ENCODE data around the gene ZBTB32. TPM values are rescaled to one million over a fixed set of nuclear protein-coding genes. Genes with fewer than 3 reads are reported as not detected.
A peak's percentile ranks its signal among the peaks of the same experiment; 100 is the strongest.

The ZBTB32 gene
- total RNA-seq, 1 donor from 2014 or later: not detected

DNA sequence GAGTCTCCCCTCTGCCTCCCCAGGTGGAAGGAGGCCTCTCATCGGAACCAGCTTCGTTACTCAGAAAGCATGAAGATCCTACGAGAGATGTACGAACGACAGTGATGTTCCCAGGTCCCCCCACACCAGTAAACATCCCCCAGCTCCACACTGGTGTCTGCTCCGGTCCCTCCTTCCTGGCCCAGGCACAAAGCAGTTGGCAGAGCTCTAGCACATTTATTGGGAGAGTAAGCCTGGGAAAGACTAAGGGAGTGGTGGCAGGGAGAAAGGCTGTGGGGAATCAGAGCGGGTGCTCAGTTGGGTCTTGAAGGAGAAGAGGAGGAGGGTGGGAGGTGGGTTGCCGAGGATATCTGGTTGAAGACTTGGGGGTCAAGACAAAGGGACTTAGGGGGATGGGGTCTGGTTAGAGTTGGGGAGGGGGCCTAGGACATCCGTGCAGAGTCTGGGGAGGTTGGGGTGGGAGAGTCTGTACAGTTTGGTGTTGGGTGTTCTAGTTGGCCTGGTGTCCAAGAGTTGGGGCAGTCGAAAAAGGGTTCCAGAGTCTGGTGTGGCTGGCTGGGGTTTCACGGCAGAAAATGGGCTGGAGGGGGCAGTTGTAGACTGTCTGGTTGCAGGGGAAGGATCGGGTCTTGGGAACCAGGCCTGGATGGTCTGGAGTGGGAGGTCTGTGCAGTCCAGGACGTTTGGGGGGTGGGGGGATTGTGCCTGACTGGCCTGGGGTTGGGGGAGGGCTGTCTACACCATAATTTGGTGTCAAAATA, 50.2 kb downstream of the ZBTB32 start:
- DNase-seq (ENCODE audit: low read depth): no peak
- TF ChIP-seq, protein P1, sequence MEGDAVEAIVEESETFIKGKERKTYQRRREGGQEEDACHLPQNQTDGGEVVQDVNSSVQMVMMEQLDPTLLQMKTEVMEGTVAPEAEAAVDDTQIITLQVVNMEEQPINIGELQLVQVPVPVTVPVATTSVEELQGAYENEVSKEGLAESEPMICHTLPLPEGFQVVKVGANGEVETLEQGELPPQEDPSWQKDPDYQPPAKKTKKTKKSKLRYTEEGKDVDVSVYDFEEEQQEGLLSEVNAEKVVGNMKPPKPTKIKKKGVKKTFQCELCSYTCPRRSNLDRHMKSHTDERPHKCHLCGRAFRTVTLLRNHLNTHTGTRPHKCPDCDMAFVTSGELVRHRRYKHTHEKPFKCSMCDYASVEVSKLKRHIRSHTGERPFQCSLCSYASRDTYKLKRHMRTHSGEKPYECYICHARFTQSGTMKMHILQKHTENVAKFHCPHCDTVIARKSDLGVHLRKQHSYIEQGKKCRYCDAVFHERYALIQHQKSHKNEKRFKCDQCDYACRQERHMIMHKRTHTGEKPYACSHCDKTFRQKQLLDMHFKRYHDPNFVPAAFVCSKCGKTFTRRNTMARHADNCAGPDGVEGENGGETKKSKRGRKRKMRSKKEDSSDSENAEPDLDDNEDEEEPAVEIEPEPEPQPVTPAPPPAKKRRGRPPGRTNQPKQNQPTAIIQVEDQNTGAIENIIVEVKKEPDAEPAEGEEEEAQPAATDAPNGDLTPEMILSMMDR (conservative IDR thresholded peaks at IDR 0.05; ENCODE audit: low read depth, low read length): no peak

DNA sequence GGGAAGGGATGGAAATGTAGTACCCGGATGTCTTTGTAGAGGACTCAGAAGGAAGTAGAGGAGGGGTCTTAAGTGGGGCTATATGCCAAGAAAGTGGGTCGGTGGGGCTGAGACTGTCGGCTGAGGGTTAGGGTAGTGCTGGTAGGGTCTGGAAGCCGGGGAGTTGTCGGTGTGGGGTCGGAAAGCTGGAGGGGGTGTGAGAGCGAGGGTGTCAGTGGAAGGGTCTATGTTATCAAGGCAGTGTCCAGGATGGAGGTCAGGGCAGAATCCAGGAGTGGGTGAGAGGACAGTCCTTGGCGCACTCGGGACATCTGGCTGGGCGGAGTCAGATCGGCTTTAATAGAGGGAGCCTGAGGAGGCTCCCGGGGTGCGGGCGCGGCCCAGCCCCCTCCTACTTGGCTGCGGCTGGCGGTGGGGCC, 50.8 kb downstream of the ZBTB32 start:
- H3K4me3 ChIP-seq (ENCODE audit: low read depth, low read length): no peak overlapping the region
- TF ChIP-seq, protein P1 (conservative IDR thresholded peaks at IDR 0.05; ENCODE audit: low read depth, low read length): no peak
- DNase-seq (ENCODE audit: low read depth): no peak

More for the DNA sequence above, 50.2 kb downstream of the ZBTB32 start:
- H3K4me3 ChIP-seq (ENCODE audit: low read depth, low read length): no peak overlapping the region

DNA sequence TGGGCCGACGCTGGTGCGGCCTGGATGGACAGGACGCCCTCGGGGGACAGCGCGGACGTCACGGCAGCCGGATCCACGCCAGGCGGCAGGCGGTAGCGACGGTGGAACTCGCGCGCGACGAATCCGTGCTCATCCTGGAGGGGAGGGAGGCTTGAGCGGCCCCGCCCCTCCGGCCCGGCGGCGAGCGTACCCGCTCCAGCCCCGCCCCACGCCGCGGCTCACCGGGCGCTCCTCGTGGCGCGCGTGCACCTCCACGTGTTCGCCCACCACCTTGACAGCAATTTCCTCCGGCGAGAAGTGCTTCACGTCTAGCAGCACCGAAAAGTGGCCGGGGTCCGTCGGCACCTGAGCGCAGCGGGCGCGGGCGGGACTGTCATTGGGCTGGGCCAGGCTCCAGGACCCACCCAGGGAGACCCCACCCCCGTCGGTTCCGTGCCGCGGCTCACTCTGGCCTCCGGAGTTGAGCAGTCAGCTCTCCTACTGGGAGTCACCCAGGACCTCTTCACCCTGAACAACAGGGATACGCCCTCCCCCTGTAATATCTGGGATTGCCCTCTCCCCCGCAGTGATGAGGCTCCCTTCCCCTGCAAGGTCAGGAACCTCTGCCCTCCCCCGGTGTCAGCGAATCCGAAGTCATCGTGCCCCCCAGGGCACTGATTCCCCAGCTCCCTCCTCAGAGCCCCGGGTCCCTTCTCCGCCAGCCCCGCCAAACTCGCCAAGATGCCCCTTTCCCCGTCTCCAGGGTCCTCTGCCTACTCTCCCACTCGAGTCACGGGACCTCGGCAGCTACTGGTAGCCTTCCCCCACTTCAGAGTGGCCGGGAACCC, 51.4 kb downstream of the ZBTB32 start:
- TF ChIP-seq, protein P1 (conservative IDR thresholded peaks at IDR 0.05; ENCODE audit: low read depth, low read length): no peak
- DNase-seq (ENCODE audit: low read depth): no peak
- H3K4me3 ChIP-seq (ENCODE audit: low read depth, low read length): no peak overlapping the region

DNA sequence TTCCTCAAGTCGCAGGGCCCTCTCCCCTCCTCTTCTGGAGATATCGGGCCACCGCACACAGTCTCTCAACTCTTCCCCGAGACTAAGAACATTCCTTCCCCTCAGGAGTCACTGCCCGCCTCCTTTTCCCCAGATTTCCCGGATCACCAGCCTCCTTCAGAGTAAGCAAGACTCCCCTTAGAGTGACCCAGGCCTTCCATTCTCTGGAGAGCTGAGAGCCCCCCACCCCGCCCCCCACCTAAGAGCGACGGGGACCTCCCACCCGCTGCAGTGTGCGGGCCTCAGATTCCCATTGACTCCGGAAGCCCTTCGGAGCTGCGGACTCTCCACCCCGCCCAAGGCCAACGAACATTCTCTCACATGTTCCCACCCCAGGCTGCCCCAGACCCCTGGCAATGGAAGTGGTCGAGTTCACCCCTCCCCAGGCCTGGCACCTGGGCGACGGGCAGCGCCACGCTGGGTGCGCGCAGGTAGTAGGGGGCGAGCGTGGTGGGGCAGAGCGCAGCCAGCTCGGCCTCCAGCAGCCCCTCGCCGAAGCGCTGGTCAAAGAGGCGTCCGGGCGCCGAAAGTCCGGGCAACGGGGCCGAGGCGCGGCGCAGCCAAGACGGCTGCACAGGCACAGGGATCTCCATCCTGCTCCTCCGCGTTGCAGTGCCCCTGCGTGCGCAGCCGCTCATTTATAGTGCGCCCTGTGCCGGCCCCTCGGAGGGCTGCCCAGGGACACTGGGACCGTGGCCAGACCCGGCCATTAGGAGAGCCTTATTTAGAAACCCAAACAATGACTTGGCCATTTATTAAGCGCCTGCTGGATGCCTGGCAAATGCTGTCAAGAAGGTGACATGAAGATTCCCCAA, 52.2 kb downstream of the ZBTB32 start, which contains the start of gene HSPB6:
HSPB6 (minus strand) TSS at position 653 of the 854 bp plus-strand sequence; CDS start at position 632, 21 bp downstream.
- H3K4me3 ChIP-seq (ENCODE audit: low read depth, low read length): peak within 1 kb of the TSS; percentile 81
- no peak for DNase-seq (ENCODE audit: low read depth)
- TF ChIP-seq, protein P1 (conservative IDR thresholded peaks at IDR 0.05; ENCODE audit: low read depth, low read length): no peak

DNA sequence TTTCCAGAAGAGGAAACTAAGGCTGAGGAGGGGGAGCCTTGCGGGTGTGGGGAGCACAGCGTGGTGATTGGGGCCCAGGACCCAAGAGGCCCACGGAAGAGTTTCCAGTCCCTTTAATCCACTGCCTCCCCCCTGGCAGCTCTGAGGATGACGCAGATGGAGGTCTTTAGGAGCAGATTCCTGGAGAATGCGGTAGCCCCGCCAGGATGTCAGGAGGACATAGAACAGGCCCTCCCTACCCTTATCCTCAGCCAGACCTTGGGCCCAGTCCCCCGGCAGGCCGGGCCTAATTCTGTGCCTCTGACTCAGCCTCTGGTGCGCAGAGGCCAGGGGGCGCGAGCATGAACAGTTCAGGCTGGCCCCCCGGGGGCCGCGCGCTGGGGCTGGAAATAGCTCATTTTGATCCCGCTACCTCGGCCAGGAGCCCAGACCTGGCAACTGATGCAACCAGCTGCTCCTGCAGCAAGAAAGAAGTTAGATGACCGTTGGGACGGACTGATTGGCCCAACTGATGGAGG, 52.9 kb downstream of the ZBTB32 start:
- peak overlapping the region; percentile 81 for H3K4me3 ChIP-seq (ENCODE audit: low read depth, low read length)
- DNase-seq (ENCODE audit: low read depth): no peak
- TF ChIP-seq, protein P1 (conservative IDR thresholded peaks at IDR 0.05; ENCODE audit: low read depth, low read length): no peak
